ENCODE data around the gene PIGV.
"Not testable (repeated sequence)": the region's sequence is repeated elsewhere in the genome, so short reads cannot be mapped to it uniquely, and the experiment has no call there.

Gene PIGV

DNA sequence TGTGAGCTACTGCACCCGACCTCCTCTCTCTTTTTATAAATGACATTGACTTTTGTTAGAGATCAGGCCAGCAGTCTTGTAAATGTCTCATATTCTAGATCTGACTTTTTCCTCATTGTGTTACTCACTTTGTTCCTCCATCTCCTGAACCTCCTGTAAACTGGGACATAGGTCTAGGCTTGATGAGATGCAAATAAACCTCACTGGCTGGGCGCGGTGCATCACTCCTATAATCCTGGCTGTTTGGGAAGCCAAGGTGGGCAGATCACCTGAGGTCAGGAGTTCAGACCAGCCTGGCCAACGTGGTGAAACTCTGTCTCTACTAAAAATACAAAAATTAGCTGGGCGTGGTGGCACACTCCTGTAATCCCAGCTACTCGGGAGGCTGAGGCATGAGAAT, 60.1 kb downstream of the PIGV start:
- not testable (repeated sequence) for H3K4me3 Mint-ChIP-seq; H3K27ac Mint-ChIP-seq; H3K27me3 Mint-ChIP-seq (ENCODE audit: low read depth); H3K9me3 Mint-ChIP-seq; H3K4me1 Mint-ChIP-seq (ENCODE audit: low read depth)
- peaks cover 47% of the 10 kb centered on the region for H3K36me3 Mint-ChIP-seq (ENCODE audit: low read depth)

Measured in T-helper 1 cell treated with Interleukin-12 subunit alpha and Interleukin-12 subunit beta and Interleukin-4 antibody, amounts not matched to agents 30 μg/mL and 1 μg/mL, for 36 hours (primary cell).